GM21423 (cell line): ENCODE data around the gene LRWD1.
"Not testable (repeated sequence)": the region's sequence is repeated elsewhere in the genome, so short reads cannot be mapped to it uniquely, and the experiment has no call there.

Experiments
- ATAC-seq: cut with Tn5 transposase; IDR thresholded peaks from one replicate; pipeline ENCODE4 v1.9.1; 2021; ENCODE audit warnings: mild to moderate bottlenecking, moderate library complexity; ENCODE audit not compliant: unreplicated experiment

The LRWD1 gene

DNA sequence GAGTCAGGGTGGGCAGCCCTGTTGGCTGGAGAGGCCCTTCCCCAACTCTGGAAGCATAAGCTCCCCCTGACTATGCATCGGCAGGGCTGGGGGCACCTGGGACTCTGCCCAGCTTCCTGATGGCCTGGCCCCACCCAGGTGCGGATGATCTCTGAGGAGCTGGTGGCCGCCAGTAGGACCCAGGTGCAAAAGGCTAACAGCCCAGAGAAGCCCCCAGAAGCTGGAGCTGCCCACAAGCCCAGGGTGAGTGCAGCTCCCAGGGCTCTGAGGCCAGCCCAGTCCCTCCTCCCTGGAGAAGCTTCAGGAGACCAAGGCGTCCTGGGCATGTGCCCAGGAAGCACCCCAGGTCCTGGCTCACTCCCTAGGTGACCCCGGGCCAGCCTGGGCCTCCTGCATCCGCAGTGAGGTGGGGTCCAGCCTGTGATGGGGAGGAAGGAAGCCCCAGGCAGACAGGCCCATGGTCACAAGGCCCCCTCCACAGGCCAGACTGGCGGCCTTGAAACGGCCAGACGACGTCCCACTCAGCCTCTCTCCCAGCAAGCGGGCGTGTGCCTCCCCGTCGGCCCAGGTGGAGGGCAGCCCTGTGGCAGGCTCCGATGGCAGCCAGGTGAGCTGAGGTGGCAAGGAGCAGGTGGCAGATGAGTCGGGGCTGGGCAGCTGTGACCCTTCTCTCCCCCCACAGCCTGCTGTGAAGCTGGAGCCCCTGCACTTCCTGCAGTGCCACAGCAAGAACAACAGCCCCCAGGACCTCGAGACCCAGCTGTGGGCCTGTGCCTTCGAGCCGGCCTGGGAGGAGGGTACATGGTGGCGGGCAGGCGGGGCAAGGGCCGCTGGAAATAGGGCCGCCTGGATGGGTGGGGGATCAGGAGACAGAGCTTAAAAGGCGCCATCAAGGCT lies 3.0 kb downstream of the LRWD1 start:
- ATAC-seq, result no peak

DNA sequence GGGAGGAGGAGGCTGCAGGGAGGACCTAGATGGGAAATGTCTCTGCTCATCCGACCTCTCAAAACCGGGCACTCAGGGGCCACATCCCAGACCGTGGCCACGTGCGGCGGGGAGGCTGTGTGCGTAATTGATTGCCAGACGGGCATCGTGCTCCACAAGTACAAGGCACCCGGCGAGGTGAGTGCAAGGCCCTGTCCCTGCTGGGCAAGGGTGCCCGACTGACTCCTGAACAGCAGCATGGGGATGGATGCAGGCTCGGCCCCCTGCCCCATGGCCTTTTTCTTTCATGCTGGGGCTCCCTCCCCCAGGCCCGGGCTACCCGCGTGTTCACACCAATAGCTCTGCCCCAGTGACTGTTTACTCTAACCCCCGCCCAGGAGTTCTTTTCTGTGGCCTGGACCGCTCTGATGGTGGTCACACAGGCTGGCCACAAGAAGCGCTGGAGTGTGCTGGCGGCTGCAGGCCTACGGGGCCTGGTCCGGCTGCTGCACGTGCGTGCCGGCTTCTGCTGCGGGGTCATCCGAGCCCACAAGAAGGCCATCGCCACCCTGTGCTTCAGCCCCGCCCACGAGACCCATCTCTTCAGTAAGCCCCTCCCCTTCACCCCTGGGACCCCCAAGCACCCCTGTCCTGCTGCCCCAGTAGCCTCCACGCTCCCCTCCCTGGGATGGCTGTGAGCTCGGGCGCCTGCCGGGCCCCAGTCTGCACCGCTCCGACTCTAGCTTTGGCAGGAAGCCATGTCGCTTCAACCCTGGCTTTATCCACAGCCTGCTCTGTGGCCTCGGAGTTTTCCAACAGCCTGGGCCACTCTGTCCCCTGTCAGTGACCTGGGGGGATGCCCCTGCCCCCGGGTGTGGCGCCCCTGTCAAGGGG lies 3.9 kb downstream of the LRWD1 start:
- ATAC-seq, result no peak

GRCh38 chr7:102469351-102469971 lies 4.7 kb downstream of the LRWD1 start:
- ATAC-seq, result no peak

GRCh38 chr7:102469972-102470825 lies 5.4 kb downstream of the LRWD1 start:
- no peak for ATAC-seq

DNA sequence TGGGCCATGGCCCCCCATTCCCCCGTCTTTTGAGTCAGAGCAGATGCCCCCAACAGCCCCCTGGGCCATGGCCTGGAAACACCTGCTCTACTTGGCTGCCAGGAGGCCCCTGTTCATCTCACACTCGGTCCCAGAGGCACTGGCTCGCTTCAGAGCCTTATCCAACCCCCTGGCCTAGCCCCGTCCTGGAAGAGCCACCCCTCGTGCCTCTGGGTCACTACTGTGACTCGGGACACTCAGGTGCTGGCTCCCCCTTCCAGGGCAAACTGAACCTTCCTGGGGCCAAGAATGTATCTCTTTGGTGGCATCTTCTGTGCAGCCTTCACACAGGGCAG lies 7.0 kb downstream of the LRWD1 start:
- ATAC-seq, result no peak

GRCh38 chr7:102472126-102473041 lies 7.6 kb downstream of the LRWD1 start:
- no peak for ATAC-seq

- ATAC-seq, result no peak
Measured at GRCh38 chr7:102473271-102473991, 8.6 kb downstream of the LRWD1 start.

DNA sequence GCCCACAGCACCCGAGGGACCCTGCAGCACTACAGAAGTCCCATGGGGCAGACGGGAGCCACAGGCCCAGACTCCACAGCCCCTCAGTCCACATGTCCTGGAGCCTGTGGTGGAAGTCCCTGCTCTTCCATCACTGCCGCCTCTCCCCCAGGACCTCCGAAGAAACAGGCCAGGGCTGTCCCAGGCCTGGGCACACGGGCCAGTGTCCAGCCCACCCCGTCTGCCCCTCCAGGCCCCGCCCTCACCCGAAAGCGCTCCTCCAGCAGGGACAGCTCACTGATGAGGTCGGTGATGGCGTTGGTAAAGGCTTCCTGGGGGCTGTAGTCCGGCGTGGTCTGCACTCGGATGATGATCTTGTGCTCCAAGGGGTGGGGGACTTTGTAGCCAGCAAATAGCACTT lies 9.3 kb downstream of the LRWD1 start:
- ATAC-seq, result not testable (repeated sequence)

GRCh38 chr7:102474736-102475435 lies 10.1 kb downstream of the LRWD1 start:
- ATAC-seq, result not testable (repeated sequence)

DNA sequence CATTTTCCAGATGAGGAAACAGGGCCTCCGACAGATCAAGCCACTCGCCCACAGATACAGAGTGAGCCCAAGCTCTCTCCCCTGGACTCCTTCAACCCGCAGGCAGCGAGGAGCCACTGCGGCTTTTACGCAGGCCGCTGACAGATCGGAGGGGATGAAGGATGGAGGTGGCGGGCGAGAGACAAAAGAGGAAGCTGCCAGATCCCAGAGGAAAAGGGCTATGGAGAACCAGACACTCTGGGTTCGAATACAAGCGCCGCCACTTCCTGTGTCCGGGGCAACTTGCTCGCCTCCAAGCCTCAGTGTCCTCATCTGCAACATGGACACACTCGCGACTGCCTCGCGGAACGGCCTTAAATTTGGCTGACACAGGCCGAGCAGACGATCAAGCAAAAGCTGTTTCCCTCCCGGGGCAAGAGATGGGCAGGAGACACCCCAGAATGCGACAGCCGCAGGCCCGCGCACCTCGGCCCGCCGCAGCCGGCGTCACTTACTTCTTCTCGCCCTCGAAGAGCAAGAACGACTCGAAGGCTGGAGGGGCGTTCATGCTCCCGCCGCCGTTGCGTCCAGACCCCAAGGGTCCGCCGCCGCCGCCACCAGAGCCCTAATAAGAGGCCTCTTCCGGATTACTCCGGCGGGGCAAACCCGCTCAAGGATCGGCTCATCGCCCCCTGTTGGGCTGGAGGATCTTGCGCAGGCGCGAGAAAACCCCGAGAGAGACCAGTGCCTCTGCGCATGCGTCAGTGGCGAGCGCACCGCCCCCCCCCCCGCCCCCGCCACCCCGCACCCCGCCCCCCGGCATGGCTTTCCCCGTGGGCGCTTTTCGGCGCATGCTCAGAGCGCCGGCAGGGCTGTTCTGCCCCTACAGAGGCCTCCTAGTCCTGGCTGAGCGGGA lies 13.8 kb downstream of the LRWD1 start, which contains the start of gene POLR2J:
Gene POLR2J (minus strand): TSS at position 609 of the 895 bp plus-strand sequence. CDS start 62 bp downstream, at position 547.
- peak; percentile 94 for ATAC-seq

GRCh38 chr7:102479209-102479584 lies 14.4 kb downstream of the LRWD1 start:
- ATAC-seq, result peak; percentile 22

DNA sequence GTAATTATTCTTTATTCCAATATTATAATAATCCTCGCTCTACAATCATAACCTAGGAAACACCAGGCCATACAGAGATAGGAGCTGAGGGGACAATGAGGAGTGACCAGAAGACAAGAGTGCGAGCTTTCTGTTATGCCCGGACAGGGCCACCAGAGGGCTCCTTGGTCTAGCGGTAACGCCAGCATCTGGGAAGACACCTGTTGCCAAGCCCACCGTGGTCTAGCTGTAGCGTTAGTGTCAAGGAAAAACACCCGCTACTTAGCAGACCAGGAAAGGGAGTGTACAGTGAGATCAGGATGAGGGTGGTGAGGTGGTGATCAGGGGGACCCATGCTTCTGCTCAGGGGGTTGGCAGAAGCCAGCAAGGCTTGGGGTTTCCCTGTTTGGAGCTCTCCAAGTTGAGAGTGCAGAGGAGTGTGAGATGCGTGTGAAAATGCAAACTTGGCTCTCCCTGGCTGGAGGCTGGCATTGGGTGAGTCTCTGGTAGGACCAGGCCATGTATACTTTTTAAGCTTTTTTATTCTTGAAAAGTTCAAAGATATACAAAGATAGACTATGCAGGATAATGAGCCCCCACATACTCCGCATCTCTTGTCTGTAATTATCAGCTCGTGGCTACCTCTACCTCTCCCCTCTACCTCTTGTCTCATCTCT lies 15.3 kb downstream of the LRWD1 start:
- not testable (repeated sequence) for ATAC-seq

DNA sequence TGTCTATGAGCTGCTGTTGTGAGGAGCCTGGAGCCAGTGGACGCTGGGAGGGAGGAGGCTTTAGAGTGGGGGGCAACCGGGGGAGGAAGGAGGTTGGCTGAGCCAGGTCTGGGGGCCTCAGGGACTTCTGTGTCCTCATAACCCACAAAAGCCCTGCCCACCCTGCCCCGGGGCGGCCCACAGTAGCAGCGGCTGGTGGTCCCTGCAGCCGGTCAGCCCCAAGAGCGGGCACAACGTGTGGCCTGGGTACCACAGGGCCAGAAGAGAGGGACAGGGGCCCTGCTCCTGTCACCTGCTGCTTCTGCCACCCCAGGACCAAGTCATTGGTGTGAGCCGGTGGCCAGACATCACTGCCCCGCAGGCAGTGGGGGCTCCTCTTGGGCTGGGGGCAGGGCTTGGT lies 17.2 kb downstream of the LRWD1 start:
- not testable (repeated sequence) for ATAC-seq

- ATAC-seq, result not testable (repeated sequence)
Measured at GRCh38 chr7:102484317-102484716, 19.5 kb downstream of the LRWD1 start.

DNA sequence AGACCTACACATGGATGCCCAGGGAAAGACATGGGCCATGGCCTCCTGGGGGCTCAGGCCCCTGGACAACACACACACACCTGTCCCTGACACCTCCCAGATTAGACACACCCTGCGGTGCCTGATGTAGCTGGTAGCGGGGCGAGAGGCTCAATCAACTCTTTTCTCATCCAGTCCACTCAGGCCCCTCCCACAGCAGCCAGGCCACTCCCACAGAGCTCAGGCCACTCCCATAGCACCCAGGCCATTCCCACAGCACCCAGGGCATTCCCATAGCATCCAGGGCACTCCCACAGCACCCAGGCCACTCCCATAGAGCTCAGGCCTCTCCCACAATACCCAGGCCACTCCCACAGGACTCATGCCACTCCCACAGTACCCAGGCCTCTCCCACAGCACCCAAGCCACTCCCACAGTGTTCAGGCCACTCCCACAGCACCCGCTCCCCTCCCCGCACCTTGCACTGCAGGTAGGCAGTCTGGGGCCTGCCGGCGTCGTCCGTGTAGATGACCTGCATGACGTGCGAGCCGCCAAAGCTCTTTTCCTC lies 25.8 kb downstream of the LRWD1 start:
- not testable (repeated sequence) for ATAC-seq

DNA sequence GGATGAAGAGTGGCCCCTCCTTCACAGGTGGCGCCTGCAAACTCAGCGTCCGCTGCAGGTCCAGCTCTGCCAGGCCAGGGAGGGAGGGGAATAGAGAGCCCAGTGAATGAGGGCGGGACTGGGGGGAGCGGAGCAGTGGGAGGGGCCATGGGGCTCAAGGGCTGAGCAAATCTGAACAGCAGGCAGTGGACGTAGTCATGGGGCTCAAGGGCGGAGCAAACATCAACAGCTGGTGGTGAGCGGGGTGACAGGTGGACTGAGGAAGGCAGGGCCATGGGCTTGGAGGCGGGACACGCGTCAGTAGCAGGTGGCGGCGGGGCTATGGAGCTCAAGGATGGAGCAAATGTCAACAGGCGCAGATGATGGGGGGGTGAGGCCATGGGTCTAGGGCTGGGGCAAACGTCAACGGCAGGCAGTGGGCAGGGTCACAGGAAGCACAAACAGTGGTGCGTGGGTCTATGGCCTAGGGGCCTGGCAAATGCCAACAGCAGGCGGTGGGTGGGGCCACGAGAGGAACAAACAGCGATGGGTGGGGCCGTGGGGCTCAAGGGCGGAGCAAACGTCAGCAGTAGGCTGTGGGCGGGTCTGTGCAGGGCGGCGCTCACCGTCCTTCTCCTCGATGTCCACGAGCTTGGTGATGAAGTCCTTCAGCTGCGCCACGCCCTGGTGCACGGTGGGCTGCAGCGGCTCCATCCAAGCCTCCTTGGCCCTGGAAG lies 28.6 kb downstream of the LRWD1 start:
- ATAC-seq, result peak; percentile 48
